ENCODE data around the gene GPANK1.

DNA sequence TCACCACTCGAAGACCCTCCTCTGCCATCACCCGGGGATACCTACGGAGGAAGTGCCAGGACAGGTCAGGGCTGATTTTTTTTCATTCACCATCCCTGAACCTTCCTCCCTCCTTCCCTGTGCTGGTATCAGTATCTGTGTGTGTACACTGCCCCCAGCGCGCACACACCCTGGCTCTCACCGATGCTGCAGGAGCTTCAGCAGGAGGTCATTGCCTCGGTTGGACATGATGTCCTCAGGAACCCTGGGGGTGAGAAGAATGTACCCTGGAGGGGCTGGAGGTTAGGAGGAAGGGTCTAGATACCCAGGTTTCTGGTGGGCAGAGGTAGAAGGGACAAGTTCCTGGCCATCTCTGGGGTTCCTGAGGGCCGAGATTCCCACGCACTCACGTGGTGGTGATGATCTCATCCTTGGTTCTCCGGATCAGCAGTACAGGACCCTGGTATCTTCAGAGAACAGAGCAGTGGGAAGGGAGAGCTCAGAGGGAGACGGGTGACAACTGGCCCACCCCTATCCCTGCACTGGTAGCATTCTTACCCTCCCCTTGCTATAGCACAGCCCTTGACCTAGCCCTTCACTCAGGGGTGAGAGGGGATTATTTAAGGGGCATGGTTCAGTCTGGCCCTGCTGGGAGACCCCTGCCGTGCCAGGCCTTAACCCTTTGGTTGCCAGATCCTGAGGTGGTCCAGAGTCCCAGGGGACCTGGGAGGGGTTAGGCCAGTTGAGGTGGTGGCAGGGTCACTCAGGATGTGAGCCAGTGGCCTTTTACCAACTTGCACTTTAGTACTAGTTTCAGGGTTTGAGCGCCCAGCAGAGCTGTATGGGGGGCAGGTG is 23.3 kb upstream of the GPANK1 start:
- TF ChIP-seq, protein P1, sequence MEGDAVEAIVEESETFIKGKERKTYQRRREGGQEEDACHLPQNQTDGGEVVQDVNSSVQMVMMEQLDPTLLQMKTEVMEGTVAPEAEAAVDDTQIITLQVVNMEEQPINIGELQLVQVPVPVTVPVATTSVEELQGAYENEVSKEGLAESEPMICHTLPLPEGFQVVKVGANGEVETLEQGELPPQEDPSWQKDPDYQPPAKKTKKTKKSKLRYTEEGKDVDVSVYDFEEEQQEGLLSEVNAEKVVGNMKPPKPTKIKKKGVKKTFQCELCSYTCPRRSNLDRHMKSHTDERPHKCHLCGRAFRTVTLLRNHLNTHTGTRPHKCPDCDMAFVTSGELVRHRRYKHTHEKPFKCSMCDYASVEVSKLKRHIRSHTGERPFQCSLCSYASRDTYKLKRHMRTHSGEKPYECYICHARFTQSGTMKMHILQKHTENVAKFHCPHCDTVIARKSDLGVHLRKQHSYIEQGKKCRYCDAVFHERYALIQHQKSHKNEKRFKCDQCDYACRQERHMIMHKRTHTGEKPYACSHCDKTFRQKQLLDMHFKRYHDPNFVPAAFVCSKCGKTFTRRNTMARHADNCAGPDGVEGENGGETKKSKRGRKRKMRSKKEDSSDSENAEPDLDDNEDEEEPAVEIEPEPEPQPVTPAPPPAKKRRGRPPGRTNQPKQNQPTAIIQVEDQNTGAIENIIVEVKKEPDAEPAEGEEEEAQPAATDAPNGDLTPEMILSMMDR (IDR thresholded peaks at IDR 0.05): no peak
- no peak for TF ChIP-seq POLR2AphosphoS5 (IDR thresholded peaks at IDR 0.05; ENCODE audit: low read depth, low read length)
